SK-N-SH (cell line): ENCODE results near the gene TOLLIP. TPM values are rescaled to one million over a fixed set of nuclear protein-coding genes. Genes with fewer than 3 reads are reported as not detected.

Experiments used
- CTCF ChIA-PET: fragments of 300-600, 350-600 bp; formaldehyde crosslinking; extraction: SDS; loops from one replicate; lab custom pipeline; 2021; lab: Yijun Ruan, JAX
- POLR2A ChIA-PET: fragments of 350-600 bp; sonication (Branson Sonifier 250); formaldehyde crosslinking; extraction: SDS; loops from one replicate; lab custom pipeline; 2020; ENCODE audit warnings: antibody characterized with exemption, inconsistent platforms; lab: Yijun Ruan, JAX
- DNase-seq: peaks from one replicate; pipeline ENCODE4 v3.0.0; 2012
- H2AFZ ChIP-seq: fragments of 200-600 bp; sonication (generic); 2 replicates; pipeline ENCODE4 v1.8.1; 2016; ENCODE audit warnings: antibody characterized with exemption, mild to moderate bottlenecking, low read depth
- H3F3A ChIP-seq: fragments of 200-600 bp; sonication (generic); replicated peaks from 2 replicates; pipeline ENCODE3; 2016; ENCODE audit warnings: antibody characterized with exemption, mild to moderate bottlenecking; ENCODE audit not compliant: insufficient read depth
- H3K27ac ChIP-seq, 2 experiments: fragments of 200-500 bp in 1 of 2; fragments of 200-600 bp in 1 of 2; sonication (Bioruptor generic) in 1 of 2; sonication (generic), shearing (Covaris generic) in 1 of 2; 2 replicates each; pipeline versions ENCODE4 v1.5.1 to v1.6.1; 2014 to 2016; ENCODE audit warnings: low read depth in 2 of 2, inconsistent platforms in 1 of 2, low read length in 1 of 2, mild to moderate bottlenecking in 1 of 2, mixed read lengths in 1 of 2
- H3K27me3 ChIP-seq: fragments of 200-600 bp; sonication (generic), shearing (Covaris generic); 2 replicates; pipeline ENCODE4 v1.6.1; 2016; ENCODE audit warnings: mixed run types; ENCODE audit not compliant: insufficient read depth
- H3K36me3 ChIP-seq, 2 experiments: fragments of 200-500 bp in 1 of 2; fragments of 200-600 bp in 1 of 2; sonication (Bioruptor generic) in 1 of 2; sonication (generic) in 1 of 2; replicated peaks in 1 of 2; 2 replicates each; pipeline versions ENCODE3 to v1.5.1; 2014 to 2016; ENCODE audit warnings: low read length in 1 of 2, mild to moderate bottlenecking in 1 of 2; ENCODE audit not compliant: insufficient read depth in 2 of 2, control insufficient read depth in 1 of 2
- H3K4me1 ChIP-seq, 2 experiments: fragments of 200-500 bp in 1 of 2; fragments of 200-600 bp in 1 of 2; sonication (Bioruptor generic) in 1 of 2; sonication (generic), shearing (Covaris generic) in 1 of 2; 2 replicates each; pipeline versions ENCODE4 v1.5.1 to v1.6.1; 2014 to 2016; ENCODE audit warnings: low read depth in 1 of 2, low read length in 1 of 2, mixed run types in 1 of 2; ENCODE audit not compliant: insufficient read depth in 2 of 2, control insufficient read depth in 1 of 2
- H3K4me2 ChIP-seq: fragments of 200-600 bp; sonication (generic), shearing (Covaris generic); 2 replicates; pipeline ENCODE4 v1.6.1; 2017; ENCODE audit warnings: mixed run types
- H3K4me3 ChIP-seq, 2 experiments: fragments of 200-500 bp in 1 of 2; fragments of 200-600 bp in 1 of 2; sonication (Bioruptor generic) in 1 of 2; sonication (generic), shearing (Covaris generic) in 1 of 2; 2 replicates each; pipeline versions ENCODE4 v1.5.1 to v1.8.1; 2014 to 2016; ENCODE audit warnings: low read depth in 2 of 2, inconsistent platforms in 1 of 2, low read length in 1 of 2, mild to moderate bottlenecking in 1 of 2, mixed read lengths in 1 of 2, moderate library complexity in 1 of 2
- H3K79me2 ChIP-seq: fragments of 200-600 bp; sonication (generic); 2 replicates; pipeline ENCODE4 v1.8.1; 2017; ENCODE audit warnings: mild to moderate bottlenecking; ENCODE audit not compliant: insufficient read depth
- H3K9ac ChIP-seq: fragments of 200-600 bp; sonication (generic); 2 replicates; pipeline ENCODE4 v1.6.1; 2017; ENCODE audit warnings: mixed run types
- H3K9me2 ChIP-seq: fragments of 200-600 bp; sonication (generic); 2 replicates; pipeline ENCODE4 v1.6.1; 2017; ENCODE audit warnings: mixed run types
- H3K9me3 ChIP-seq: fragments of 200-600 bp; sonication (generic); 2 replicates; pipeline ENCODE4 v1.6.1; 2017; ENCODE audit warnings: mixed run types, mild to moderate bottlenecking, moderate library complexity
- H4K20me1 ChIP-seq: fragments of 200-600 bp; sonication (generic); 2 replicates; pipeline ENCODE4 v1.6.1; 2017; ENCODE audit warnings: mild to moderate bottlenecking, mixed run types; ENCODE audit not compliant: insufficient read depth
- CHD2 ChIP-seq: fragments of 150-350 bp; IDR thresholded peaks from 2 replicates; pipeline ENCODE4 v1.6.1; 2018; ENCODE audit warnings: low read length; ENCODE audit not compliant: partially characterized antibody
- CTCF ChIP-seq: fragments of 200-600 bp; sonication (generic); IDR thresholded peaks from 2 replicates; pipeline ENCODE4 v1.6.1; 2017; ENCODE audit warnings: antibody characterized with exemption, mild to moderate bottlenecking, moderate library complexity
- ELF1 ChIP-seq: IDR thresholded peaks from 2 replicates; pipeline ENCODE4 v1.4.0; 2012
- FOSL2 ChIP-seq: IDR thresholded peaks from 2 replicates; pipeline ENCODE4 v1.4.0; 2012; ENCODE audit warnings: low read depth, mild to moderate bottlenecking, moderate library complexity, borderline replicate concordance
- FOXJ3 ChIP-seq: sonication (generic); formaldehyde crosslinking; IDR thresholded peaks from 2 replicates; pipeline ENCODE4 v1.5.1; 2020; ENCODE audit warnings: mild to moderate bottlenecking, missing genetic modification reagents
- FOXM1 ChIP-seq: IDR thresholded peaks from 2 replicates; pipeline ENCODE4 v1.4.0; 2012; ENCODE audit warnings: low read depth, mild to moderate bottlenecking
- GATA2 ChIP-seq: sonication (generic); formaldehyde crosslinking; IDR thresholded peaks from 2 replicates; pipeline ENCODE4 v1.5.0; 2020; ENCODE audit warnings: mild to moderate bottlenecking, missing genetic modification reagents
- MAX ChIP-seq: IDR thresholded peaks from 2 replicates; pipeline ENCODE4 v1.4.0; 2012; ENCODE audit warnings: low read depth
- MXI1 ChIP-seq: IDR thresholded peaks from 2 replicates; pipeline ENCODE4 v1.6.1; 2012; ENCODE audit warnings: mild to moderate bottlenecking, low read depth, low read length, improper control_type of control experiment
- PBX3 ChIP-seq: IDR thresholded peaks from 2 replicates; pipeline ENCODE4; 2012
- RCOR1 ChIP-seq: fragments of 150-350 bp; IDR thresholded peaks from 2 replicates; pipeline ENCODE4 v1.6.1; 2017; ENCODE audit warnings: antibody characterized with exemption, low read length
- REST ChIP-seq: IDR thresholded peaks from 2 replicates; pipeline ENCODE4 v1.6.1; 2012; ENCODE audit warnings: mild to moderate bottlenecking, low read depth, low read length, moderate library complexity
- RFX5 ChIP-seq: IDR thresholded peaks from 2 replicates; pipeline ENCODE4 v1.6.1; 2012; ENCODE audit warnings: mild to moderate bottlenecking, improper control_type of control experiment, low read length
- SIN3A ChIP-seq: IDR thresholded peaks from 2 replicates; pipeline ENCODE4 v1.6.1; 2012; ENCODE audit warnings: low read depth, mild to moderate bottlenecking, low read length, moderate library complexity, borderline replicate concordance
- TCF12 ChIP-seq: IDR thresholded peaks from 2 replicates; pipeline ENCODE4 v1.4.0; 2012
- TEAD4 ChIP-seq: IDR thresholded peaks from 2 replicates; pipeline ENCODE4 v1.4.0; 2012; ENCODE audit warnings: mild to moderate bottlenecking, borderline replicate concordance; ENCODE audit not compliant: insufficient read depth
- USF1 ChIP-seq: IDR thresholded peaks from 2 replicates; pipeline ENCODE4 v1.4.0; 2012; ENCODE audit warnings: low read depth, borderline replicate concordance
- USF2 ChIP-seq: fragments of 150-350 bp; IDR thresholded peaks from 2 replicates; pipeline ENCODE4 v1.6.1; 2017; ENCODE audit warnings: antibody characterized with exemption, low read length, low read depth, borderline replicate concordance
- YY1 ChIP-seq: IDR thresholded peaks from 2 replicates; pipeline ENCODE4 v1.4.0; 2012; ENCODE audit warnings: low read depth, mild to moderate bottlenecking
- WGBS: methylation state at CpG from one replicate; pipeline ENCODE4 v1.1.6; 2017; ENCODE audit warnings: low lambda C conversion rate; 5-methylcytosine and 5-hydroxymethylcytosine counted together
- polyA plus RNA-seq, 3 experiments: library from polyadenylated mRNA; depleted of rRNA; stranded (reverse); fragments of >200 nt; gene quantifications; 2 replicates each; pipeline ENCODE4 v1.2.3, GENCODE V29; 2012

The TOLLIP gene
- polyA plus RNA-seq, 1 of the 3 experiments (the other 2 are of a cell fraction) = 55.4 TPM

- no peaks in the 10 kb centered on the region for H3K9me3 ChIP-seq
- no peak overlapping the region for H2AFZ ChIP-seq
- H3K4me3 ChIP-seq = no peak overlapping the region
- peaks cover 8 to 10% of the 10 kb centered on the region in 2 experiments; a peak in 2 of 4 replicates for H3K4me1 ChIP-seq
- H3K27ac ChIP-seq = no peak overlapping the region
- H3K79me2 ChIP-seq = no peaks in the 10 kb centered on the region
- H3K9ac ChIP-seq = no peak overlapping the region
- H4K20me1 ChIP-seq = no peaks in the 10 kb centered on the region
- no peak for DNase-seq
- H3K27me3 ChIP-seq = no peaks in the 10 kb centered on the region
- WGBS = 70% methylated on average over 12 of the region's 12 CpGs
- no peak for TF ChIP-seq GATA2 (CRISPR knock-in tag)
- TF ChIP-seq FOXM1 = no peak
- TF ChIP-seq FOXJ3 = no peak
- ChIA-PET CTCF (no interaction called here), POLR2A (no interaction called here)
- H3K9me2 ChIP-seq = no peaks in the 10 kb centered on the region
- no peaks in the 10 kb centered on the region for H3K36me3 ChIP-seq
- H3F3A ChIP-seq = no peaks in the 10 kb centered on the region
- no peak overlapping the region for H3K4me2 ChIP-seq
These were observed 30.7 kb upstream of the TOLLIP start for GRCh38 chr11:1340111-1340510.

- WGBS = 87% methylated on average over 15 of the region's 15 CpGs
- CTCF ChIA-PET = interaction anchor here (1.0 kb wide), 1 partner anchor 208 kb away, joined by 5 read pairs; no protein-coding TSS in a partner anchor
These were observed 29.7 kb upstream of the TOLLIP start for GRCh38 chr11:1339066-1339675.

More at GRCh38 chr11:1339066-1339675, 29.7 kb upstream of the TOLLIP start:
- H3K9me2 ChIP-seq = no peaks in the 10 kb centered on the region
- H4K20me1 ChIP-seq = no peaks in the 10 kb centered on the region
- no peaks in the 10 kb centered on the region for H3K9me3 ChIP-seq
- no peak overlapping the region for H2AFZ ChIP-seq
- H3K4me3 ChIP-seq = no peak overlapping the region
- DNase-seq = no peak
- H3K36me3 ChIP-seq = no peaks in the 10 kb centered on the region
- no peaks in the 10 kb centered on the region for H3K79me2 ChIP-seq
- H3K9ac ChIP-seq = no peak overlapping the region
- H3K4me2 ChIP-seq = no peak overlapping the region
- H3K4me1 ChIP-seq = peaks cover 8 to 10% of the 10 kb centered on the region in 2 experiments; a peak in 2 of 4 replicates
- POLR2A ChIA-PET = no interaction called here
- no peaks in the 10 kb centered on the region for H3F3A ChIP-seq
- H3K27ac ChIP-seq = no peak overlapping the region
- no peaks in the 10 kb centered on the region for H3K27me3 ChIP-seq
- TF ChIP-seq CHD2 = no peak
- TF ChIP-seq MXI1 = no peak
- no peak for TF ChIP-seq CTCF
- TF ChIP-seq ELF1 = no peak
- TF ChIP-seq TEAD4 = no peak
- TF ChIP-seq YY1 = no peak
- no peak for TF ChIP-seq RCOR1
- no peak for TF ChIP-seq REST
- no peak for TF ChIP-seq RFX5
- TF ChIP-seq TCF12 = no peak
- TF ChIP-seq USF2 = no peak
- no peak for TF ChIP-seq MAX
- no peak for TF ChIP-seq FOSL2
- no peak for TF ChIP-seq SIN3A
- no peak for TF ChIP-seq PBX3
- no peak for TF ChIP-seq USF1
- TF ChIP-seq, all 33 proteins: peak for 0
